Measurements from ENCODE around the gene NDE1.
"Not testable (repeated sequence)": the region's sequence is repeated elsewhere in the genome, so short reads cannot be mapped to it uniquely, and the experiment has no call there.

Gene NDE1, protein sequence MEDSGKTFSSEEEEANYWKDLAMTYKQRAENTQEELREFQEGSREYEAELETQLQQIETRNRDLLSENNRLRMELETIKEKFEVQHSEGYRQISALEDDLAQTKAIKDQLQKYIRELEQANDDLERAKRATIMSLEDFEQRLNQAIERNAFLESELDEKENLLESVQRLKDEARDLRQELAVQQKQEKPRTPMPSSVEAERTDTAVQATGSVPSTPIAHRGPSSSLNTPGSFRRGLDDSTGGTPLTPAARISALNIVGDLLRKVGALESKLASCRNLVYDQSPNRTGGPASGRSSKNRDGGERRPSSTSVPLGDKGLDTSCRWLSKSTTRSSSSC

GRCh38 chr16:15650019-15650697 lies at the start of gene NDE1:
NDE1 (plus strand) TSS chr16:15650245; CDS start chr16:15664779, 14,534 bp downstream.
- DNase-seq (ENCODE audit: low read depth) = peak; percentile 82

GRCh38 chr16:15601212-15601879 lies 48.7 kb upstream of the NDE1 start:
- DNase-seq (ENCODE audit: low read depth) = no peak

DNA sequence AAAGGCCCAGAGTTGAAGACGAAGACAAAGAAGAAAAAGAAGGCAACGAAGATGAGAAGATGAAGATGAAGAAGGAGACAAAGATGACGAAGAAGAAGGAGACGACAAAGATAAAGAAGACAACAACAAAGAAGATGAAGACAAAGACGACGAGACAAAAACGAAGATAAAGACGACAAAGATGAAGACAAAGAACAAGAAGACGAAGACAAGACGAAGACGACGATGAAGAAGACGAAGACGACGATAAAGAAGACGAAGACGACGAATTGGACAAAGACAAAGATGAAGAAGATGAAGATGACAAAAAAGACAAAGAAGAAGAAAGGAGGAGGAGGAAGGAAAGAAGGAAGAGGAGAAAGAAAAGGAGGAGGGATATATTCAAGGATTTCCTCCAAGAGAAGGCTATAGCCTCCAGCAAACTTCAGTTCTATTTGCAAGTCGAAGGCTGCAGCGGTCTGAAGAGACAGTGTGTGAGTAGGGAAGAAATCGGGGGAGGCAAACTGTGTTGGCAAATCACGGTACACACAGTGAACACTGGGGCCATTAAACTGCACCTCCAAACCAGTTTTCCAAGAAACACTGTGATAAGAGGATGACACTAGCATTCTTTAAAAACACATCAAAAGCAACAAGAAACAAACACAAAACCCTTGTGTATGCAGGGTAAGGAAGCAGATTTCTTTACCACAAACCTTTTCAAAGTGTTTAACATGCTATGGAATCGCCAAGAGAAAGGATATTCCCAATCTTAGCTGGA lies 47.6 kb upstream of the NDE1 start:
- DNase-seq (ENCODE audit: low read depth) = no peak

GRCh38 chr16:15604460-15605440 lies 45.3 kb upstream of the NDE1 start:
- no peak for DNase-seq (ENCODE audit: low read depth)

DNA sequence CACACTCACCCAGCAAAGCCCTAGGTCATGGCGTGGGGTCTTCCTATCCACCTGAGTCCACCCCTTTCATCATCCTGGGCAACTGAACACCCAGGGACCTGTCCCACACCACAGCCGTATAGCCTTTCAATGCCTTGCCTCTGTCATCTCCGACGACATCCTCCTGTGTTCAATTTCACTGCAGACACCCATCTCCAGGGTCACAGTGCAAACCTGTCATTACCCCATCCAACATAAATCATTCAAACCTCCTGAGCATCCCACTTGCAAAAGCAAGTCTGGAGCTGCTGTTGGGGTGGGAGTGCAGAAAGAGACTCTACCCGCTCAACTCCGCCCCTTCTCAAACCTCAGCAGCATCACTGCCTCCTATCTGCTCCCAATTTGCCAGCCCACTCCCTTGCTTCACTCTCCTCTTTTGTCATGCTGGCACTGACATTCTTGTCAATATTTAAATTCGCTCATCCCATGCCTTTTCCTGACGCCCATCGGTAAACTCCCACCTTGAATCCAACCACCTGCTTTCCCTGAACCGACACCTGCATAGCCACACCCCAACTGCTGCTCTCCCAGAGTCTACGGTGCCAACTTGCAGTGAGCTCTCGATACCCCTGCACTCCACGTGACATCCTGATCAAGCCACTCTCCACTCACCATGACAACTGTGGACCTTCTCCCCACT lies 44.1 kb upstream of the NDE1 start:
- no peak for DNase-seq (ENCODE audit: low read depth)

DNA sequence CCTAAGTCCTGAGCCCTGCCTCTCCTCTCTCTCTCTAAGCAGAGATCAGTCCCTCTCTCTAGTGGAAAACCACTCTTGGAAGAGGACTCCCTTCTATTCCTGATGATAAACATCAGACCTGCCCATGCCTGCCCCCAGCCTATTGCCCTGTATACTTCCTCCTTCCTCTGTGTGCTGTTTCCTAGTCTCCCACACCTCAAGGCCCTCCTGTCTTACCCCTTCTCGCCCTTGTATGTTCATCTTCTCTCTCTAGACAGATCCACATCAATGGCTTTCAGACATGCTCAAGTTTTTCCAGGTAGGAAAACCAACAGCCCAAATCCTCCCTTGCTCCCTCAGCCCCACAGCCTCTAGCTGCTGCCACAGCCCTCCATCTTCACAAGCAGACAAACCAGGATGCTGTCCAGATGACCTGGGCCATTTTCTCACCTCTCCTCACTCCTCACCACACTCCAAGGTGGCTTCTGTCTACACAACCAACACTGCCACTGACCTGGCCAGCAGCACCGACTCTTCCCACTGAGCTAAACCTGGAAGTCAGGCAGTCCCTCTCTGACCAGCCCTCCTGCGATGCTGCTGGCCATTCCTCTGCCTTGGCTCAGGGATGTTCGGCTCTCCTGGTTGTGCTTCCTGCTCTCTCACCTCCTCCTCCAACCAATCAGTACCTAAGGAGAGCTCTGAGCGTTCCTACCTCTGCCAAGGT lies 43.4 kb upstream of the NDE1 start:
- DNase-seq (ENCODE audit: low read depth) = no peak

- DNase-seq (ENCODE audit: low read depth) = not testable (repeated sequence)
Observed at GRCh38 chr16:15607221-15607699, 42.8 kb upstream of the NDE1 start.

- no peak for DNase-seq (ENCODE audit: low read depth)
Observed at GRCh38 chr16:15607700-15608396, 42.2 kb upstream of the NDE1 start.

GRCh38 chr16:15608398-15609285 lies 41.4 kb upstream of the NDE1 start:
- DNase-seq (ENCODE audit: low read depth) = no peak

GRCh38 chr16:15609286-15609649 lies 40.8 kb upstream of the NDE1 start:
- DNase-seq (ENCODE audit: low read depth) = no peak

DNA sequence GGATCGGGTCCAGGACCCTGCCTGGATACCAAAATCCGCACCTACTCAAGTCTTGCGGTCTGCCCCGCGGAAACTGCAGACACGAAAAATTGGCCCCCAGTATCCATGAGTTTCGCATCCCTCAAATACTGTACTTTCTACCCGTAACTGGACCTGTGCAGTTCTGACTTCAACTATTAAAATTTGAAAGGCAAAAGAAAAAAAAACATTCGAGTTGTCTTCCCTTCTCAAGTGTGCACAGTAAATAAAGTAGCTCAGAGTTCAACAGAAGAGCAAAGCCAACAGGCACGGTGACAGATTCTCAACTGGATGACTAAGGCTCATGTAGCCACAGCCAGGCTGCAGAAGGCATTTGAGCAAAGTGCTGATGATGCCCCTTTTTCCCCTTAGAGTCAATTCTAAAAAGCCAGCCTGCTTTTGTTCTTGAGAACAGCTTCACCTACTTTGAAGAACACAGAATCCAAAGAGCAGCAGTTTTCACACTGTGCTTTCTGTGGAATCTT lies 39.6 kb upstream of the NDE1 start:
- no peak for DNase-seq (ENCODE audit: low read depth)

GRCh38 chr16:15611610-15612009 lies 38.4 kb upstream of the NDE1 start:
- DNase-seq (ENCODE audit: low read depth) = no peak

GRCh38 chr16:15613676-15614075 lies 36.4 kb upstream of the NDE1 start:
- no peak for DNase-seq (ENCODE audit: low read depth)

GRCh38 chr16:15616012-15616411 lies 34.0 kb upstream of the NDE1 start:
- DNase-seq (ENCODE audit: low read depth) = no peak

DNA sequence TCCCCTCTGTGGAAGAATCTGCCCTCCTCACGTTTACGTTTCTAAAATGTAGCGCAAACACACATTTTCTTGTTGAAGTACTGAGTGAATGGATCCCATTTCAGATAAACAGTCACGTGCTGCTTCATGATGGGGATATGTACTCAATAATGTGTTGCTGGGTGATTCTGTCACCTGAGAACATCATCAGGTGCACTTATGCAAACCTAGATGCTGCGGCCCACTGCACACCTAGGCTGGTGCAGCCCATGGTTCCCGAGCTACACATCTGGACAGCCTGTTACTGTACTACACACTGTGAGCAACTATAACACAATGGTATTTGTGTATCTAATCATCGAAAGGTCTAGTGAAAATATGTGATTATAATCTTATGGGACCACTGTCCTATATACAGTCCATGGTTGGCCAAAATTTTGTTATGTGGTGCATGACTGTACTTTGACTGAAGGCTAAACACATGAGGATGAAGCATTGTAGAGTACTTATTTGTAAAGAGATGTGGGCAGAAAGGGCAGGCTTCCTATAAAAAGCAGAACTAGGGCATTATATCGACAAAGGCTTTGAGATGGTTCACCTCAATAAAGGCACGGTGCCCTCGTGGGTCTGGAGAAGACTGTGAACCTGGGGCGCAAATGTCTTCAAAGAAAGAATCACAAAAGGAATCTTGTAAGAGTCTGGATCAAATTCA lies 33.4 kb upstream of the NDE1 start:
- DNase-seq (ENCODE audit: low read depth) = no peak

DNA sequence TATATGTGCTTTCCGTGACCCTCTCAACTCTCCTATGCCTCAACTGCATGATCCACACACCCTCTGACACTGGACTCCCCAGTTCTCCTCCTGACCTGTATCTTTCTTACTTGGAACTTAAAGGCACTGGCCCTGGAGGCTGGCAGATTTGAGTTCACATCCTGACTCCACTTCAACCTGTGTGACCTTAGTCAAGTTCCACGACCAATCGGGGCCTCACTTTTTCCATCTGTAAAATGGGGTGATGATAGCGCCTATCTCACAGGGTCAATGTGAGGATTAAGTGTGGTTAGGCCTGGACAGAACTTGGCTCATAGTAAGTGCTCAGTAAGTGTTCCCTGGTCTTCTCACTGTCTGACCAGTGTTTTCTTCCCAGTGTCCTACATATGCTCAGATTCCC lies 32.1 kb upstream of the NDE1 start:
- DNase-seq (ENCODE audit: low read depth) = no peak

DNA sequence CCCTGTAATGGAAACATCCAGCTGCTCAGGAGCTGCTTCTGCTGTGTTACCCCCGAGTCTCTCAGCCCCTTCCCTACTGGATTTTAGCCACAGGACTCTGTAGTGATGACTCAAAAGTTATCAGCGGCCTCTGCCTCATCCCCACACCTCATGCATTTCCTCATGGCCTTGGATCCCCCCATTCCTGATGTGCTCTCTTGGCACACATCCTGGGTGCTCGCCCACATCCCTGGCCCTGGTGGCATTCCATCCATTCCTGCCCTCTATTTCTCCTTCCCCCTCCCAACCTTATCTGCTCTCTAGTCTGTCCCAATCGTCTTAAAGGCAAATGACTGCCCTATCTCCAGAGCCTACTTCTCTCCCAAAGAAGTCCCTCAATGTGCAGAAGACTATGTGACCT lies 31.7 kb upstream of the NDE1 start:
- DNase-seq (ENCODE audit: low read depth) = no peak
